HG02759 (cell line): Measurements from ENCODE around the gene DNAI4.

ENCODE experiments used
- ATAC-seq: cut with Tn5 transposase; IDR thresholded peaks from one replicate; pipeline ENCODE4 v1.9.1; 2021; ENCODE audit warnings: mild to moderate bottlenecking, moderate library complexity; ENCODE audit not compliant: unreplicated experiment

DNAI4 gene

DNA sequence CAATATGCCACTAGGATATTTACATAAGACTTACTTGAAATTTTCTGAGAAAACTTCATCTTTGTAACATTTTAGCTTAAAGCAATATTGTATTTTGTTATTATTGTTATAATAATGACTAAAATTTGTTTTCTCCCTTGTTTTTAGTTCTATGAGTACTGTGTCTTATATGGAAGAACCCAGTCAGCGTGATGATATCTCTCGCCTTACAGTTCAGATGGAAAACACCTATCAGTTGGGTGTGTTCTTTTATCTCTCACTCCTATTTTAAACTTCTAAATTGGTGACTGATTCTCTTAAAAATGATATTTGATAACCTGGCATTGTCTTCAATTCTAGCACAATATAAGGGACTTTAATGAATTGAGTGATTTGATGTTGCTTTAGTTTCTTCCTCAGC lies 154.4 kb downstream of the DNAI4 start:
- no peak for ATAC-seq

DNA sequence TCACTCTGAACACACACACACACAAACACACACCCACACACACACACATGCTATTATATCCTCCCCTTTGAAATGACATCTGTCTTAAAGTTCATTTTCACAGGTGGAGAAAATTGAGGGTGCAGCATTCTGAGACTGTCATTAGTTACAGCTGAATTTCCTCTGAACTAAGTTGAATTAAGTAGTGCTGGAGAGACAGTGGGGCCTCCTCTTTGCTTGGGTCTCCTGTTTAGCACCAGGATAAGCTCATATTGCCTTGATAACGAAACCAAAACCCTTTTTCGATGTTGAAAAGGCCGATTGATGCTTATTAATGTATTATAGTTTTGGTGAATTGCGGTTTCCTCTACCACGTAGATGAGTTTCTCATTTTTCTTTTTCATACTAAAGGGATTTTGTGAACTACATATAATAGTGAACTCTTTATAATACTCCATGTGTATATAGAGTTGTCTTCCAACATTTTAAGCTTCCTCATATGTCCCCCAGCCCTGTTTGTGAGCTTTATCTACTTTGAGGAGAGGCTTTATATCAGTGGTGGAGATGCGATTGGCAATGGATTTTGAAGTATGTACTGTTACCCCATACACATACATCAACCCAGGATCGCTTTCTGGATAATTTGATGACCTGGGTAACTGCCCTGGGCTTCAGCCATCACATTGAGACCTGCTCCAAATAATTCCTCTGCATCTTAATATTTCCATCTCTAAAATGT lies 155.0 kb downstream of the DNAI4 start:
- no peak for ATAC-seq

DNA sequence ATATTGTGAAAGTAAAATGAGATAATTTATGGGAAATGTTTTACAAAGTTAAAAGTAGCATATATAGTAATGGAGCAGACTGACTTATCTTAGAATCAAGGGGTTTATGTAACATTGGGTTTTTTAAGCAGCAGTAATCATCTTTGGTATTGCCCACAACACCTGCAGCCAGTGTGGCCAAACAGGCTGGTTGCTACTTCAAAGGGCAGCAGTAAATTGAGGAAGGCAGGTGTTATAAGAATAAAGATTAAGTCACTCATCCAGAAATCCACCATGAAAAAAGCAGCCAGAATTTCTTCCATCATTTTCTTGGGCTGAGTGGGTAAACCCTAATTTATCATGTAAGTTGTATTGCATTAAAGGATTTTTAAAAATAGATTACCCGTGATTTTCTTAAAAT lies 155.7 kb downstream of the DNAI4 start:
- no peak for ATAC-seq

- no peak for ATAC-seq
Observed at GRCh38 chr1:66767626-66768025, 157.0 kb downstream of the DNAI4 start.

DNA sequence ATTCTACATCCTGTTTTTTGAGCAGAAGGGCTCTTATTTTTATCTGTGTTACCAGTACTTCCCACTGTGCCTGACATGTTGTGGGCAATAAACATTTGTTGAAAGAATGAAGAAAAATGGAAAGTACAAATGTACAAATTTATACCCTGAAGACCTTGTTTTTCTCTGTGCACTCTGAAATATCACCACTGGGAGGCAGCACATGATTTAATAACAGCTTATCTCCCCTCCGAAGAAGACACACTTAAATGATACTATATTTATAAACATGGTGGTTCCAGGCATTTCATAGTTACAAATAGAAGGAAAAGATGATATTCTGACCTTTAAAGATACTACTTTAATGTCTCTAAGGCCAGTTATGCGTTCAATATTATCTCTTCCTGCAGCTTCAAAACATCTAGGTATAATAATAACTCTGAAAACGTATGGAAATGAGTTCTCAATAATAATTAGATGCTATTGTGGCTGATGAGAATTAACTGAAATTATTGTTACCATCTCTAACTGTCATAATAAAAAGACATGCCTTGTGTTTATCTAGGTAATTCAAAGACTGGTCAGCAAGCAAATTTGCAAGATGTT lies 159.6 kb downstream of the DNAI4 start:
- ATAC-seq, result peak; percentile 59
